ENCODE data around the gene POFUT2. TPM values are rescaled to one million over a fixed set of nuclear protein-coding genes. Genes with fewer than 3 reads are reported as not detected.

Gene POFUT2
- total RNA-seq, 3 donors from 2014 or later: 26.4 to 38.0 (median 29.8) TPM

DNA sequence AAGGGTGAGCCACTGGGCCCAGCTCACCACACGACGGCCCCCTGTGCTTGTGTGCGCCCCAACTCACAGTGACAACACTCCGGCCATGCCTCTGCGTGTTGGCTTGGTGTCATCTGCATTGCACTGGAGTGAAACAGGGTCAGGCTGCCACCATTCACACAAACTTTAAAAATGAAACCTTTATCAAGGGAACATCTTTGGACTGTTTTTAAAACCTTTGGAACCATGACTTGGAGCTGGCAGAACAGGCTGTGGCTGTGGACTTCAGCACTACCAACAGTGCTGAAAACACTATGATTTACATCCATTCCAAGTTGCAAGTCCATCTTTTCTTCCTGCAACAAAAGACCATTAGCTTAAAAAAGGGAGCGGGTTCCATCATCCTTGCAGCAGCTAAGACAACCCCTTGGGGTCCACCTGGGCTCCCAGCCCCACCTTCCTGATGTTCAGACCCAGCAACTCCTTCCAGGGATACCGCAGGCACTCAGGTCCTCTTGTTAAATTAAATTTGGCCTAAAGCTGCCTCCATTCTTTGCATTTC, 25.6 kb downstream of the POFUT2 start:
- H3K4me1 ChIP-seq (ENCODE audit: low read depth): no peaks in the 10 kb centered on the region
- peaks cover 4% of the 10 kb centered on the region for H3K36me3 ChIP-seq (ENCODE audit: low read depth)
- TF ChIP-seq, protein P1, sequence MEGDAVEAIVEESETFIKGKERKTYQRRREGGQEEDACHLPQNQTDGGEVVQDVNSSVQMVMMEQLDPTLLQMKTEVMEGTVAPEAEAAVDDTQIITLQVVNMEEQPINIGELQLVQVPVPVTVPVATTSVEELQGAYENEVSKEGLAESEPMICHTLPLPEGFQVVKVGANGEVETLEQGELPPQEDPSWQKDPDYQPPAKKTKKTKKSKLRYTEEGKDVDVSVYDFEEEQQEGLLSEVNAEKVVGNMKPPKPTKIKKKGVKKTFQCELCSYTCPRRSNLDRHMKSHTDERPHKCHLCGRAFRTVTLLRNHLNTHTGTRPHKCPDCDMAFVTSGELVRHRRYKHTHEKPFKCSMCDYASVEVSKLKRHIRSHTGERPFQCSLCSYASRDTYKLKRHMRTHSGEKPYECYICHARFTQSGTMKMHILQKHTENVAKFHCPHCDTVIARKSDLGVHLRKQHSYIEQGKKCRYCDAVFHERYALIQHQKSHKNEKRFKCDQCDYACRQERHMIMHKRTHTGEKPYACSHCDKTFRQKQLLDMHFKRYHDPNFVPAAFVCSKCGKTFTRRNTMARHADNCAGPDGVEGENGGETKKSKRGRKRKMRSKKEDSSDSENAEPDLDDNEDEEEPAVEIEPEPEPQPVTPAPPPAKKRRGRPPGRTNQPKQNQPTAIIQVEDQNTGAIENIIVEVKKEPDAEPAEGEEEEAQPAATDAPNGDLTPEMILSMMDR (IDR thresholded peaks at IDR 0.05): no peak
- intact Hi-C loops (cut with DNase I, micrococcal nuclease): no loop called here
- ATAC-seq (no peak), DNase-seq (no peak)
- H3K4me3 ChIP-seq: no peak overlapping the region
- no peaks in the 10 kb centered on the region for H3K9me3 ChIP-seq

- DNase-seq: no peak
These were observed 26.6 kb downstream of the POFUT2 start for GRCh38 chr21:45261093-45261492.

GRCh38 chr21:45260191-45260825, 27.4 kb downstream of the POFUT2 start:
- Histone ChIP-seq H3K4me3 (no peak overlapping the region), H3K4me1 (ENCODE audit: low read depth) (no peaks in the 10 kb centered on the region), H3K9me3 (no peaks in the 10 kb centered on the region), H3K36me3 (ENCODE audit: low read depth) (no peaks in the 10 kb centered on the region)
- DNase-seq: no peak
- TF ChIP-seq, protein P1 (IDR thresholded peaks at IDR 0.05): no peak
- ATAC-seq: no peak
- intact Hi-C loops (cut with DNase I, micrococcal nuclease): no loop called here

More at GRCh38 chr21:45261093-45261492, 26.6 kb downstream of the POFUT2 start:
- TF ChIP-seq, protein P1 (IDR thresholded peaks at IDR 0.05): no peak
- H3K9me3 ChIP-seq: no peaks in the 10 kb centered on the region
- no peaks in the 10 kb centered on the region for H3K4me1 ChIP-seq (ENCODE audit: low read depth)
- H3K36me3 ChIP-seq (ENCODE audit: low read depth): peaks cover 3% of the 10 kb centered on the region
- no peak for ATAC-seq
- intact Hi-C loops (cut with DNase I, micrococcal nuclease): no loop called here
- H3K4me3 ChIP-seq: no peak overlapping the region

DNA sequence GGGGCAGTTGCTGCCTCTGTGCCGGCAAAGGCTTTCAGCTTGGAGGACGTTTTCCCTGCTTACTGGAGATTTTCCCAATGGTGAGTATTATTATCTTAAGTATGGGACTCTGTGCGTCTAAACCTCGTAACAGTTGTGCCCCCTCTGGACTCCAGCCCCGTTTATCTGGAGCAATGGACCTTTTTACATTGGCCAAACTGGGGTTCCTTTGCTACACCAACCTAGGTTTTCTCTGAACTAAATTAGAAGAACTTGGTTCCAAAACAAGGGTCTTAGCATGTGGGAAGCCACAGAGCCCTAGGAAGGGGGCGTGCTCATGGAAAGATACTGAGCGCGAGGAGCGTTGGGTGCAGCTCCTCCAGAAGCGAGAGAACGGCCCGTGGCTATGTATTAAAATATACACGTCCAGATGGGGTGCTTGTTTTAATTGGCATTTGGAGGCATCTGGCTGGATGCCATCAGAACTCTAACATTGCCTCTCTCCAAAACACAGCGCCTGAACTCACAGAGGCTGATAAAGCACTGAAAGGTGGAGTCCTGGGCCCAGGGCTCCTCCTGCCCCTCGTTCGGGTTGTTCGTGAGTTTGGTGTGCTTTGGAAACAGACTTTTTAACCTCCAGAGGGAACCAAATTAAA, 28.4 kb downstream of the POFUT2 start:
- no peak for ATAC-seq
- no peak for DNase-seq
- TF ChIP-seq, protein P1 (IDR thresholded peaks at IDR 0.05): no peak

DNA sequence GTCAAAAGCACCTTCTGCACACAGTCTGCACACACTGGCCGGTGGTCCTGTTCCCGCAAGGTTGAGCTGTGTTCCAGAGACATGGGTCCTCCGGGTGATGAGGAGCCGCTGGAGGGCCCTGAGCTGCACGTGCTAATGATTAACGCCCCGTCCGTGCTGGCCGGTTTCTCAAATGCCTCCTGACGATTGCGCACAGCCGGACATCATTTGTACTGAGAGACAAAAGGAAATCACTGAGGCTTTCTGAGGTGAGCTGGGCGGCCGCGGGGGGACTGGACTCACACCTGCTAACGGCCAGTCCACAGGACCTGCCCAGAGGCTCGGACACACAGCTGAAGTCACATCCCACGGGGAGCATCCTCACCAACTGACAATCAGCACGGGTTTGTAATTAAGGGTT, 29.2 kb downstream of the POFUT2 start:
- Histone ChIP-seq H3K4me1 (ENCODE audit: low read depth) (no peaks in the 10 kb centered on the region), H3K36me3 (ENCODE audit: low read depth) (no peaks in the 10 kb centered on the region), H3K4me3 (no peak overlapping the region), H3K9me3 (no peaks in the 10 kb centered on the region)
- no peak for ATAC-seq
- TF ChIP-seq, protein P1 (IDR thresholded peaks at IDR 0.05): no peak
- intact Hi-C loops (cut with DNase I, micrococcal nuclease): no loop called here
- DNase-seq: no peak

More for the DNA sequence above, 28.4 kb downstream of the POFUT2 start:
- Histone ChIP-seq H3K4me1 (ENCODE audit: low read depth) (no peaks in the 10 kb centered on the region), H3K36me3 (ENCODE audit: low read depth) (no peaks in the 10 kb centered on the region), H3K9me3 (no peaks in the 10 kb centered on the region), H3K4me3 (no peak overlapping the region)
- intact Hi-C loops (cut with DNase I, micrococcal nuclease): no loop called here
